ENCODE results near the gene STX11.

Gene STX11

GRCh38 chr6:144216668-144217218, 66.4 kb downstream of the STX11 start:
- DNase-seq = no peak

GRCh38 chr6:144217264-144217663, 66.9 kb downstream of the STX11 start:
- DNase-seq = no peak

GRCh38 chr6:144217797-144218196, 67.5 kb downstream of the STX11 start:
- no peak for DNase-seq

- DNase-seq = no peak
Observed at GRCh38 chr6:144219056-144219685, 68.9 kb downstream of the STX11 start.

GRCh38 chr6:144220031-144220790, 69.9 kb downstream of the STX11 start:
- no peak for DNase-seq

GRCh38 chr6:144223686-144224085, 73.4 kb downstream of the STX11 start:
- no peak for DNase-seq

GRCh38 chr6:144231721-144232120, 81.4 kb downstream of the STX11 start:
- DNase-seq = no peak

- DNase-seq = no peak
Observed at GRCh38 chr6:144232176-144232831, 82.0 kb downstream of the STX11 start.

GRCh38 chr6:144232832-144233230, 82.5 kb downstream of the STX11 start:
- DNase-seq = no peak

- DNase-seq = no peak
Observed at GRCh38 chr6:144234399-144234798, 84.1 kb downstream of the STX11 start.

GRCh38 chr6:144234935-144235334, 84.6 kb downstream of the STX11 start:
- DNase-seq = no peak

Data from activated T-cell treated with anti-CD3 and anti-CD28 coated beads, Interleukin-2, amount 50 U/mL, for 1 hour (primary cell).